HepG2 (cell line): ENCODE results near the gene CPLANE2.

Experiments
- CTCF ChIP-seq: sonication (generic); formaldehyde crosslinking; IDR thresholded peaks from 2 replicates; pipeline ENCODE4 v1.5.0; 2020; ENCODE audit warnings: mild to moderate bottlenecking, missing genetic modification reagents, moderate library complexity
- MBD4 ChIP-seq: IDR thresholded peaks from 2 replicates; pipeline ENCODE4 v1.6.1; 2012; ENCODE audit warnings: low read length, inconsistent platforms, borderline replicate concordance
- PHF8 ChIP-seq: sonication (generic); formaldehyde crosslinking; IDR thresholded peaks from 2 replicates; pipeline ENCODE4 v1.5.0; 2020; ENCODE audit warnings: missing genetic modification reagents
- RFX1 ChIP-seq: fragments of 450-650 bp; IDR thresholded peaks from 2 replicates; pipeline ENCODE4 v1.6.1; 2017
- SALL2 ChIP-seq: sonication (generic); formaldehyde crosslinking; IDR thresholded peaks from 2 replicates; pipeline ENCODE4 v1.8.1; 2023; ENCODE audit warnings: mild to moderate bottlenecking, missing genetic modification reagents, inconsistent platforms
- SMC3 ChIP-seq: IDR thresholded peaks from 2 replicates; pipeline ENCODE4 v1.6.1; 2011; ENCODE audit warnings: low read length, improper control_type of control experiment
- SP2 ChIP-seq: sonication (generic); formaldehyde crosslinking; IDR thresholded peaks from 2 replicates; pipeline ENCODE4 v1.5.1; 2020; ENCODE audit warnings: mild to moderate bottlenecking, missing genetic modification reagents
- ZBTB4 ChIP-seq: sonication (generic); formaldehyde crosslinking; IDR thresholded peaks from 2 replicates; pipeline ENCODE4 v1.4.0; 2020; ENCODE audit warnings: missing genetic modification reagents, mild to moderate bottlenecking, borderline replicate concordance
- ZNF629 ChIP-seq: sonication (generic); formaldehyde crosslinking; conservative IDR thresholded peaks from 2 replicates; pipeline ENCODE4 v1.5.0; 2020; ENCODE audit warnings: missing genetic modification reagents
- ZNF747 ChIP-seq: sonication (generic); formaldehyde crosslinking; IDR thresholded peaks from 2 replicates; pipeline ENCODE4 v1.8.1; 2023; ENCODE audit warnings: missing genetic modification reagents, mild to moderate bottlenecking, borderline replicate concordance
- ZSCAN29 ChIP-seq: sonication (generic); formaldehyde crosslinking; conservative IDR thresholded peaks from 2 replicates; pipeline ENCODE4 v1.4.0; 2020; ENCODE audit warnings: mild to moderate bottlenecking, missing genetic modification reagents
- TF ChIP-seq, protein P1 (sequence below), 2 experiments: IDR thresholded peaks; 2 replicates each; pipeline ENCODE4 v1.6.1; 2011 to 2012; ENCODE audit warnings: low read length in 2 of 2, borderline replicate concordance in 1 of 2, low read depth in 1 of 2, mild to moderate bottlenecking in 1 of 2, moderate library complexity in 1 of 2

DNA sequence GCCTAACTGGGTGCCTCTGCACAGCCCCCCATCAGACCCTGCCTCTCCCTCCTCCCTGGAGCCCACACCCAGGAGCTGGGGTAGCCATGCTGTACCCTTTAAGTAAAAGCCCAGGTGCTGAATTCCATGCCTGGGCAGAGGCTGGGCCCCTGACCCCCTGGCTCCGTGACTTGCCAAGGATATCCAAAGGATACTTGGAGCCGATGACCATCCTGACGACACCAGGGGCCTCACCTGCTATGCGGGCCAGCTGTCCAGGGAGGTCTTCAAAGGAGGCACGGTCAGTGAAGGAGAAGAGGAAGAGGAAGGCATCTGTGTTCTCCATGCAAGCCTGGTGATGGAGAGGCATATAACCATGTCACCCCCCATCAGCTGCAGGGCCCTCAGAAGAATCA is 4.7 kb downstream of the CPLANE2 start:
- TF ChIP-seq ZSCAN29 (CRISPR knock-in tag): no peak
- TF ChIP-seq CTCF: no peak
- TF ChIP-seq RFX1: no peak
- no peak for TF ChIP-seq PHF8
- no peak for TF ChIP-seq ZNF629
- TF ChIP-seq MBD4: no peak
- TF ChIP-seq SMC3: no peak
- TF ChIP-seq SP2: no peak
- TF ChIP-seq SALL2 (CRISPR knock-in tag): no peak
- TF ChIP-seq, protein P1, sequence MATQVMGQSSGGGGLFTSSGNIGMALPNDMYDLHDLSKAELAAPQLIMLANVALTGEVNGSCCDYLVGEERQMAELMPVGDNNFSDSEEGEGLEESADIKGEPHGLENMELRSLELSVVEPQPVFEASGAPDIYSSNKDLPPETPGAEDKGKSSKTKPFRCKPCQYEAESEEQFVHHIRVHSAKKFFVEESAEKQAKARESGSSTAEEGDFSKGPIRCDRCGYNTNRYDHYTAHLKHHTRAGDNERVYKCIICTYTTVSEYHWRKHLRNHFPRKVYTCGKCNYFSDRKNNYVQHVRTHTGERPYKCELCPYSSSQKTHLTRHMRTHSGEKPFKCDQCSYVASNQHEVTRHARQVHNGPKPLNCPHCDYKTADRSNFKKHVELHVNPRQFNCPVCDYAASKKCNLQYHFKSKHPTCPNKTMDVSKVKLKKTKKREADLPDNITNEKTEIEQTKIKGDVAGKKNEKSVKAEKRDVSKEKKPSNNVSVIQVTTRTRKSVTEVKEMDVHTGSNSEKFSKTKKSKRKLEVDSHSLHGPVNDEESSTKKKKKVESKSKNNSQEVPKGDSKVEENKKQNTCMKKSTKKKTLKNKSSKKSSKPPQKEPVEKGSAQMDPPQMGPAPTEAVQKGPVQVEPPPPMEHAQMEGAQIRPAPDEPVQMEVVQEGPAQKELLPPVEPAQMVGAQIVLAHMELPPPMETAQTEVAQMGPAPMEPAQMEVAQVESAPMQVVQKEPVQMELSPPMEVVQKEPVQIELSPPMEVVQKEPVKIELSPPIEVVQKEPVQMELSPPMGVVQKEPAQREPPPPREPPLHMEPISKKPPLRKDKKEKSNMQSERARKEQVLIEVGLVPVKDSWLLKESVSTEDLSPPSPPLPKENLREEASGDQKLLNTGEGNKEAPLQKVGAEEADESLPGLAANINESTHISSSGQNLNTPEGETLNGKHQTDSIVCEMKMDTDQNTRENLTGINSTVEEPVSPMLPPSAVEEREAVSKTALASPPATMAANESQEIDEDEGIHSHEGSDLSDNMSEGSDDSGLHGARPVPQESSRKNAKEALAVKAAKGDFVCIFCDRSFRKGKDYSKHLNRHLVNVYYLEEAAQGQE (IDR thresholded peaks at IDR 0.05; ENCODE audit: borderline replicate concordance in 1 of 2, low read depth in 1 of 2, low read length in 2 of 2): no peak
- TF ChIP-seq ZBTB4: no peak
- TF ChIP-seq ZNF747: no peak
